Endothelial cell of coronary artery (primary cell): Measurements from ENCODE around the gene RAB11FIP4. TPM values are rescaled to one million over a fixed set of nuclear protein-coding genes. Genes with fewer than 3 reads are reported as not detected.

Experiments
- total RNA-seq: library from RNA; depleted of rRNA; stranded (reverse); fragments of >200 nt; gene quantifications from 2 replicates; pipeline ENCODE4 v1.2.3, GENCODE V29; 2014

The RAB11FIP4 gene, protein sequence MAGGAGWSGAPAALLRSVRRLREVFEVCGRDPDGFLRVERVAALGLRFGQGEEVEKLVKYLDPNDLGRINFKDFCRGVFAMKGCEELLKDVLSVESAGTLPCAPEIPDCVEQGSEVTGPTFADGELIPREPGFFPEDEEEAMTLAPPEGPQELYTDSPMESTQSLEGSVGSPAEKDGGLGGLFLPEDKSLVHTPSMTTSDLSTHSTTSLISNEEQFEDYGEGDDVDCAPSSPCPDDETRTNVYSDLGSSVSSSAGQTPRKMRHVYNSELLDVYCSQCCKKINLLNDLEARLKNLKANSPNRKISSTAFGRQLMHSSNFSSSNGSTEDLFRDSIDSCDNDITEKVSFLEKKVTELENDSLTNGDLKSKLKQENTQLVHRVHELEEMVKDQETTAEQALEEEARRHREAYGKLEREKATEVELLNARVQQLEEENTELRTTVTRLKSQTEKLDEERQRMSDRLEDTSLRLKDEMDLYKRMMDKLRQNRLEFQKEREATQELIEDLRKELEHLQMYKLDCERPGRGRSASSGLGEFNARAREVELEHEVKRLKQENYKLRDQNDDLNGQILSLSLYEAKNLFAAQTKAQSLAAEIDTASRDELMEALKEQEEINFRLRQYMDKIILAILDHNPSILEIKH
- under 0.01 and 0.09 TPM in 2 replicates for total RNA-seq

DNA sequence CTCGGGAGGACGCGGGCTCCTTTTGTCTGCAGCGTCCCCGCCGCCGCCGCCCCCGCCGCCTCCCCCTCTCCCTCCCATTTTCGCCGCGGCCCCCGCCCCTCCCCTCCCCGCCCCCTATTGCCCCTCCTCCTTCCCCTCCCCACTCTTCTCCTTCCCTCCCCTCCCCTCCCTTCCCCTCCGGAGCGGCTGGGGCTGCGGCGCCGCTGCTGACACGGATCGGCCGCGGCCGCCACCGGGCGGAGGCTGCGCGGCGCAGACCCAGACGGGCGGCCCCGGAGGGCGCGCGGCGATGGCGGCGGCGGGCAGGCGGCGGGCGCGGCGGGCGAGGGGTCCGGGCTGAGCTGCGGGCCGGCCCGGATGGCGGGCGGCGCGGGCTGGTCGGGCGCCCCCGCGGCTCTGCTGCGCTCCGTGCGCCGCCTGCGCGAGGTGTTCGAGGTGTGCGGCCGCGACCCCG is at the start of gene RAB11FIP4:
RAB11FIP4 (plus strand) TSS at position 180 of the 454 bp plus-strand sequence; CDS start at position 358, 178 bp downstream.

Other genes with a start within 250 kb of the RAB11FIP4 start
- 0.09 TPM in 1 of 2 replicates, not detected in the other for gene OMG, start 94.4 kb upstream of the RAB11FIP4 start, total RNA-seq
- gene EVI2B, start 77.6 kb upstream of the RAB11FIP4 start, total RNA-seq: 0.09 TPM in 2 replicates
- 0.36 and 0.94 TPM in 2 replicates for gene EVI2A, start 70.1 kb upstream of the RAB11FIP4 start, total RNA-seq